GM21447 (cell line): ENCODE measurements around the gene SPTSSB.

Experiments used
- ATAC-seq: cut with Tn5 transposase; IDR thresholded peaks from one replicate; pipeline ENCODE4 v1.9.1; 2021; ENCODE audit not compliant: unreplicated experiment

The SPTSSB gene

GRCh38 chr3:161371441-161372320 lies at the start of gene SPTSSB:
Gene SPTSSB (minus strand): TSS chr3:161371517. CDS start chr3:161346323, 25,194 bp downstream.
- peak; percentile 56 for ATAC-seq

- ATAC-seq = no peak
Observed at GRCh38 chr3:161420746-161421145, 49.4 kb upstream of the SPTSSB start.

GRCh38 chr3:161419555-161420333 lies 48.4 kb upstream of the SPTSSB start:
- ATAC-seq = no peak

GRCh38 chr3:161415506-161416231 lies 44.4 kb upstream of the SPTSSB start:
- no peak for ATAC-seq

GRCh38 chr3:161414907-161415306 lies 43.6 kb upstream of the SPTSSB start:
- ATAC-seq = peak; percentile 60

- peak; percentile 49 for ATAC-seq
Observed at GRCh38 chr3:161413855-161414210, 42.5 kb upstream of the SPTSSB start.

GRCh38 chr3:161413127-161413854 lies 42.0 kb upstream of the SPTSSB start:
- peak; percentile 36 for ATAC-seq

GRCh38 chr3:161412123-161412522 lies 40.8 kb upstream of the SPTSSB start:
- ATAC-seq = no peak

GRCh38 chr3:161409858-161410257 lies 38.5 kb upstream of the SPTSSB start:
- no peak for ATAC-seq

GRCh38 chr3:161409069-161409468 lies 37.8 kb upstream of the SPTSSB start:
- peak; percentile 45 for ATAC-seq

GRCh38 chr3:161406594-161407555 lies 35.6 kb upstream of the SPTSSB start:
- ATAC-seq = no peak

- ATAC-seq = no peak
Observed at GRCh38 chr3:161405836-161406235, 34.5 kb upstream of the SPTSSB start.

- ATAC-seq = no peak
Observed at GRCh38 chr3:161405087-161405486, 33.8 kb upstream of the SPTSSB start.

- no peak for ATAC-seq
Observed at GRCh38 chr3:161403251-161403650, 31.9 kb upstream of the SPTSSB start.

GRCh38 chr3:161401389-161401788 lies 30.1 kb upstream of the SPTSSB start:
- no peak for ATAC-seq

GRCh38 chr3:161400650-161401049 lies 29.3 kb upstream of the SPTSSB start:
- no peak for ATAC-seq

- no peak for ATAC-seq
Observed at GRCh38 chr3:161395115-161396012, 24.0 kb upstream of the SPTSSB start.

GRCh38 chr3:161393803-161394202 lies 22.5 kb upstream of the SPTSSB start:
- peak; percentile 73 for ATAC-seq

GRCh38 chr3:161393310-161393709 lies 22.0 kb upstream of the SPTSSB start:
- no peak for ATAC-seq
